ENCODE measurements around the gene RAB7B.

Gene RAB7B

GRCh38 chr1:205993068-205993467, 10.1 kb downstream of the RAB7B start:
- no peak for DNase-seq

DNA sequence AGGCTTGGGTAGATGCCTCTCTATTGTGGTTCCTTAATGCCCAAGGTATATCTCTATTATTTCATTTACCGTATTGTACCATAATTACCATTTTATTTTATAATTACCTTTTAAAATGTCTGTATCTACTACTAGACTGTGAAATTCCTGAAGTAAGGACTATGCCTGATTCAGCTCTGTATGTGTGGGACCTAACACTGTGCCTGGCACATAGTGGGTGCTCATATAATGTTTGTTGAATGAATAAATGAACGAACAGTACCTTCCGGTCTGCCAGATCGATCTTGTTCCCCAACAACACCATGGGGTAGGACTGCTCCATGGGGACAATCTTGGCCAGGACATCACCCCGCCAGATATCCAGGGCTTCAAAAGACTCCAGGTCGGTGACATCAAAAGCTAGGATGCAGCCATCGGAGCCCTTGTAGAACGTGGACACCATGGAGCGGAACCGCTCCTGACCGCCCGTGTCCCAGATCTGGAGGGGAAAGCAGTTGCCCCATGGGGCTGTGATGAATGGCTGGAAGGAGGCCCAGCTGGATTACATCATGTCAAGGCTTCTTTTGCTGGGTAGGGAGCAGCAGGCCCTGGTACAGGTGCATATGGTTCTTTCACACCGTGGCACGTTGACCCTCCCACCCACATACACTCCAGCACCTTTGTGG, 10.8 kb downstream of the RAB7B start:
- DNase-seq: no peak

DNA sequence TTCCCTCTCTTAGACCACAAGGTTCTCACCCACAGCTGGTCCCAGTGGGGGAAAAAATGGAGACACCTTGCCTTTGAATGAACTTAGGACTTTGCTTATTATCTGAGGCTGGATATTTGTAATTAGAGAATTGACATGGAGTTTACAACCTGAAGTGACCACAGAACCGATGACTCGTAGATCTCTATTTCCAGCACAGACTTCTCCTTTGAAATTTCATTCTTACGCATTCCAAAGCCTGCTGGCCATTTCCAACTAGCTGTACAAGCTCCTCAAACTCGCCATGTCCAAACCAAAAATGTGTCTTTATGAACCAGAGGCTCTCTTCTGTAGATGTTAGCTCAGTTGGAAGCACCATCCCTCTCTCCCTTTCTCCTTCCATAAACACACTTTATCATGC, 12.0 kb downstream of the RAB7B start:
- peak; percentile 51 for DNase-seq

DNA sequence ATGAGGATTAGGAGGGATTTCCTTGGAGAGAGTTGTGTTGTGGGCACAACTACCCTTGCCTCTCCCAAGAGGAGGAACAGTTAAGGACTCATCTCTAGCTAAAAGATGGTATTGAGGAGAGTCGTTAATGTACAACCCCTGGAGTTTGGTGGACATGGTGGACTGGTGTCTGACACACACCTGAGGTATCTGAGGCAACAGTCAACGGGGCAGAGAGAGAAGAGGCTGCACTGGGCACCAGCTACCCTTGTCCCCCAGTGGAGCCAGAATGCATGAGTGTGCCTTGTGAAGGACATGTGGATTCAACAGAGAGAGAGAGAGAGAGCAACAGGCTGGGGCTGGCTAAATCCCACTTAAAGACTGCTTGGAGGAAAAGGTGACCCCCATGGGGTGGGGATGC, 13.0 kb downstream of the RAB7B start:
- DNase-seq: no peak

GRCh38 chr1:205989786-205990185, 13.4 kb downstream of the RAB7B start:
- DNase-seq: no peak

GRCh38 chr1:205988585-205988995, 14.6 kb downstream of the RAB7B start:
- no peak for DNase-seq

DNA sequence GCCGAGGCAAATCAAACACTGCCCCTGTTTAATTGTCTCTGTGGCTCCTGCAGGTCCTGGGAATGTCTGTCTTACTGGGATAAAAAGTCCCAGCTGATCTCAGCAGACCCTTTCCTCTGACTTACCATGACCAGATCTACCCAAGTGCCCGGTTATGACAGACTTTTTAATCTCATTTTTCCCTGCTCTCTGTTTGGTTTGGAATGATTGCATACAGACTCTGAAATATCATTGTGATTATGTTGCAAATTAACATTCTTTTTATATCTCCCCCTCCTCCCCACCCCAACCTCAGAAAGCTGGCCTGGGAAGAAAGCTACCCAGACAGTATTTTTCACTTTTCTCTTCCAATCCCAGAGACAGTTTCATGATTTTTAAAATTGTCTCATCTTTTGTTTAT, 16.3 kb downstream of the RAB7B start:
- DNase-seq: no peak

GRCh38 chr1:205986292-205986691, 16.9 kb downstream of the RAB7B start:
- DNase-seq: peak; percentile 7

GRCh38 chr1:205985330-205986005, 17.7 kb downstream of the RAB7B start:
- DNase-seq: no peak

DNA sequence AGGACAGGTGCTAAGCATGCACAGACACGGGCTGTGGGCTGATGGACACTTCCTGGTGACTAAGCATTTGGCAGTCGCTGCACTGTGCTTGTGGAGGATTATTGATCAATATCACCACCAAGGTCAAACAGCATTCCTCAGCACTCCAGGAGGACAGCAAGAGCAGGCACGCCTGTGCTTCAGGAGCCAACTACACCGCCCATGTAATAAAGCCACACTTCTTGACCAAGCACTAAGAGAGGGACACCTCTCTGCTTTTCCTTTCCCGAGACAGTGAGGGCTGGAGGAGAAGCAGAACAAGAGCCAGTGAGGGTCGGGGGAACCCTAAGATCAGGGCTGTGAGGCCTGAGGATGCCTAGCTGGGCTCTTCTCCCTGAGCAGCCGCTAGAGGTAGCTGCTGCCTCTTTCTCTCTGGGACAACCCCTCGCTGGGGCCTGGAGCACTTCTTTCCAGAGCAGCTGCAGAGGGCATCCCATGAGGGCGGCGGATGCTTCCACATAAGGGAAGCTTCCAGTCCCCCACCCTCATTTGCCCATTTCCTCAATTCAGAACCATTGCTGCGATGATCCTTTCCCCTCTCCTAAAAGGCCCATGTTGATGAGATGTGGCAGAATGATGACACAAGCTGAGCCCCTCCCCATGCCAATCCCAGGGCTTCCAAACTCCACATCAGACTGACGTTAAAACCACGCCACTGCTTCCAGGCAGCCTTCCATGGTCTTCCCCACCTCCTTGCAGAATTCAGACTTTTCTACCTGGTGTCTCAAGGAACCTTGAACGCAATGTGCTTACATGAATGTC, 19.1 kb downstream of the RAB7B start:
- peak; percentile 32 for DNase-seq

DNA sequence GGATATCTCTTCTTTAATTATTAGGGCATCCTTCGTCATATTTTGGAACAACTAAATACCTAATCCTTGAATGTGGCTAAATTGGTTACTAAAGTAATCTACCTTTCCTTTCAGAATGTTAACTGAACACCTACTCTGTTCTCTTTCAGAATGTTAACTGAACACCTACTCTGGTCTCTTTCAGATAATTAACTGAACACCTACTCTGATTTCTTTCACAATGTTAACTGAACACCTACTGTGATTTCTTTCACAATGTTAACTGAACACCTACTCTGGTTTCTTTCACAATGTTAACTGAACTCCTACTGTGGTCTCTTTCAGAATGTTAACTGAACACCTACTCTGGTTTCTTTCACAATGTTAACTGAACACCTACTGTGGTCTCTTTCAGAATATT, 21.9 kb downstream of the RAB7B start:
- DNase-seq: no peak

DNA sequence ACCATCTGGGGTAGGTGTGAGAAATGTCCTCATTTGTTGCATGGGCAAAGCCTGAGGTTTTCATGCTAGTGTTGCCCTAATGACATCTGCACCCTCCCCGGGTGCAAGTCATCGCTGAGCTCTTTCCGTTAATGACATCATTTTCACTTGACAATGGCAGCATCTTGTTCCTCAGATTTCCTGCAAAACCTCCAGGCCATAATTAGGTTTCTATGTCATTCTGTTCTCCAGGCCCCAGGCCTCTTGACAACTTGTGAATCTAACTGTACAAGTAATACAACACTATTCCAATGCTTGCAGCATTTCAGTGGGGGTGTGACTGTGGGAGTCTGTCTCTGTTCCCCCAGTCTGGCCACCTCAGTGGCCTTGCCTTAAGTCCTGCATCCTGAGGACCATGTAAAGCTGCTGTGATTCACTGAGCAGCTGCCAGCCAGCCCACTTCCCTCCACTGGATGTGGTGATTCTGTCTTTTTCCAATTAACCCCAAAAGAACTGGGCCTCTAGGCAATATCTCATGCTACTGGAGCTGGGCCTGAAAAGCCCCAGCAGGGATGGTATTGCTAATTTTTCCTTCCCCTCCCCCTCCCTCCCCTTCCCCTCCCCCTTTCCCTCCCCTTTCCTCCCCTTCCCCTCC, 22.8 kb downstream of the RAB7B start:
- no peak for DNase-seq

GRCh38 chr1:205979301-205979700, 23.9 kb downstream of the RAB7B start:
- DNase-seq: no peak

GRCh38 chr1:205978676-205979075, 24.5 kb downstream of the RAB7B start:
- DNase-seq: no peak

DNA sequence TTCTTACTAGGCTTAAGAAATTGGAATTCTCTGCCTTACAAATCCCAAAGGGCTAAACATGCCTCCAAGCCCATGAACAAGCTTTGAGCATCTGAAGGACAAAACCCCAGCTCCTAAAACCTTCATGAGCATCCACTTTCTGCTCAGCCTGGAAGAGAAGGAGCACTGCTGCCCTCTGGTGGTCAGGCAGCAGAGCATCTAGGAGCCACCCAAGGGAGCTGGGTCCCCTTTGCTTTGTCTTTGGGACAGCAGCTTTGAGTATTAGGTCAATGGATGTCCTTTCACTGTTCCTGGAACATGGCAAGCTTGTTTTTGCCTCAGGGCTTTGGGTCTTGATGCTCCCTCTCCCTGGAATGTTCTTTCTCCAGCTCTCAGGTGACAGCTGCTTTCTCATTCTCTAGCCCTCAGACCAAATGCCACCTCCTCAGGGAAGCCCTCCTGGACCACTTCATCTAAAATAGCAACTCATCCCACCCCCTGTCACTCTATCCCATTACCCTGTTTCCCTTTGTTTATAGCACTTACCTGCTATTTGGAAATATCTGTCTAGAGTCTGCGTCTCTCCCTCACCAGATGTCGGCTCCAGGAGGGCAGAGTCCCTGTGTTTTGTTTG, 25.7 kb downstream of the RAB7B start:
- peak; percentile 72 for DNase-seq

DNA sequence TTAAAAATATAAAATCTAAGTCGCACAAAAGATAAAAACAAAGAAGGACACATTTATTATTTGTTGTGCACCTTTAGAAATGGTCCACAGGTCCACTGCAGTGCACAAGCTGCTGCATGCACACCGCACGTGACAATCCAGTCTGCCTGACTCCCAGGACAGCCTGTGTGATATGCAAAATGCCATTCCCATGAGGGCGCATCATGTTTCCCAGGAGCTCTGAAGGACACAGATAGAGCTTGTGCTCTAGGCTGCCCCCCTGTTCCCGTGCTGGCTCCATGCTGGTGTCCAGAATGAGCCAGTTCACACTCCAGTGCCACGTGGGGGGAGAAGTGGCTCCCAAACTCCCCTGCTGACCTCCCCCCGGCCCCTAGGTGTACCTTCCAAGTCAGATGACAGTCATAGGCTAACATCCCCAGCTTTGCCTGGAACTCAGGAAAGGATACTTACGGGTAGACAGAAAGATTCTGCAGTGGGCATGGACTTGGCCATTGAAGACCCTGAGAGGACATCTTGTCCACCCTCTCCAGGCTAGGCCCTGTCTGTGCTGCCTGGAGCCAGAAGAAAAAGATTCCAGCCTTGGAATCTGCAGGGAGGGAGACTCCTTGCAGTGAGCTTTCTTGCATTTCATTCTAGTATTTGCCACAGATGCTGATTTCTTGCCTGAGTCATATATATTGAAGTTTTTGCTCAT, 26.3 kb downstream of the RAB7B start:
- DNase-seq: peak; percentile 42

- DNase-seq: no peak
These were observed 27.2 kb downstream of the RAB7B start for GRCh38 chr1:205976036-205976435.

GRCh38 chr1:205975387-205975998, 27.7 kb downstream of the RAB7B start:
- no peak for DNase-seq

DNA sequence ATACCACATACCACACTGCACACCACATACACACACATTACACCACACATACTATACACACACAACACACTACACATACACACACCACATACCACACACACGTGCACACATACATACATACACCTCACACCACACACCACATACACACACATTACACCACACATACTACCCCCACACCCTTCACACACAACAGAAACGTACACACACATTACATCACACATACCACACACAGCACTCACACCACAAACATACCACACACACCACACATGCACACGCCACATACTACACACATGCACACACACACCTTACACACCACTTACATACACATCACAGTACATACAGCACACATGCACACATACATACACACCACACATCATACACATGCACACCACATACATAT, 28.5 kb downstream of the RAB7B start:
- no peak for DNase-seq

DNA sequence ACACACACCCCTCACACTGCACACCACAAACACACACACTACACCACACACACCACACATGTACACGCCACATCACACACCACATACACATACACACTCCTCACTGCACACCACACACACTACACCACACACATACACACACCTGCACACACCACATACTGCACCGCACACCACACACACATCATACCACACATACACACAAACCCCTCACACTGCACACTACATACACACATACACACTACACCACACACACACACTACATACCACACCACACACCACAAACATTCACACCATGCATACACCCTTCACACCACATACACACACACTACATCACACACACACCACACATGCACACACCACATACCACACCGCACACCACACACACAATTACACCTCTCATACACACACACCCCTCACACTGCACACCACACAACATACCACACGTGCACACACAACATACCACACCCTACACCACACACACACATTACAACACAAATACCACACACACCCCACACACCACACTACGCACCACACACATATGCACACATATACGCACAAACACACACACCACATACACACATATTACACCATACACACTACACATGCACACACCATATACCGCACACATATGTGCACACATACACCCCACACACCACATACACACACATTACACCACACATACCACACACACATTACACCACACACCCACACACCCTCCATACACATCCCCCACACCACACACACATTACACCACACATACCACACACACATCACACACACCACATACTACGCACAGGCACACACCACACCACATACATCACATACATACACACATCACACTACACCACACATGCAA, 29.6 kb downstream of the RAB7B start:
- no peak for DNase-seq
